T47D (cell line): ENCODE results near the gene GUCY1A2.

Source experiments
- DNase-seq, 2 experiments: peaks; one replicate each; pipeline versions ENCODE4 v3.0.0 to v3.0.0-alpha.2; 2011 to 2012; ENCODE audit warnings: low read depth in 1 of 2, low spot score in 1 of 2
- JUND ChIP-seq: IDR thresholded peaks from 2 replicates; pipeline ENCODE4 v1.6.1; 2012; ENCODE audit warnings: low read depth
- in situ Hi-C: cut with HindIII; loops from 2 replicates; pipeline ENCODE4 v1.10.0; 2016; ENCODE audit warnings: low sequenced_read_pairs, low pct_unique_long_range_greater_than_20kb

Gene GUCY1A2

DNA sequence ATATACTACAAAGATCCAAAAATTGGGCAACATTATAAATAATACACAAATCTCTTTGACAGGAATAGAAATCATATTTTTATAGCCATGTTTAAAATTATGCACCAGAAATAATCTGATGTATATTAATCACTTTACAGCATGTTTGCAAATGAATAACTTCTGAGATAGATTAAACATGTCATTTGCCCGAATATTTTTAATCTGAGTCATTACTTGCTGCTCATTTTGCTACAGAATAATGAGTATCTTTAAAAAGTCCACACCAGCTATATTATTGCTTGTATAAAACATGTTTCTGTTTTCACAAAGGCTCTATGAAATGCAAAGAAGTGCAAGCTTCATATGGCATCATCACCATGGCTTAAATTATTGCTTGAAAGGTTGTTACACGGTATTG, 336.8 kb downstream of the GUCY1A2 start:
- no peak for DNase-seq
- TF ChIP-seq JUND = no peak
- in situ Hi-C loops = no loop called here

- in situ Hi-C loops = no loop called here
- no peak for TF ChIP-seq JUND
- DNase-seq = no peak
Measured at GRCh38 chr11:106679581-106679980, 338.7 kb downstream of the GUCY1A2 start.

DNA sequence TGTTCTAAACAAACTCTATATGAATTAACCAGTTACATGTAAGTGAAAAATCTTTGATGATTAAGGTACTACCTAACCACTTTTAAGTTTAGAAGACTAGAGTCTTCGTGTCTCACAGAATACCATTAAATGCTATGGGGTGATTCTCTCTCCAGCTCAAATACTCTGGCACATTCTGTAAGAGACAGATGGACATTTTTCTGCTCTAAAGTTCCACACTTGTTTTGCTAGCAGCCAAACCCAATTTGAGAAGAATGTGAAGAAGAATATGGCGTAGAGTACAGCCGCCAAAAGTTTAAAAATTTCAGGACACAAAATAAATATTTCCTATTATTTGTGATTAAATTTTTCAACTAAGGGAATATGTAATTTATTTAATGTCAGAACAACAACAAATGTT, 339.1 kb downstream of the GUCY1A2 start:
- in situ Hi-C loops = no loop called here
- DNase-seq = no peak
- TF ChIP-seq JUND = no peak

DNA sequence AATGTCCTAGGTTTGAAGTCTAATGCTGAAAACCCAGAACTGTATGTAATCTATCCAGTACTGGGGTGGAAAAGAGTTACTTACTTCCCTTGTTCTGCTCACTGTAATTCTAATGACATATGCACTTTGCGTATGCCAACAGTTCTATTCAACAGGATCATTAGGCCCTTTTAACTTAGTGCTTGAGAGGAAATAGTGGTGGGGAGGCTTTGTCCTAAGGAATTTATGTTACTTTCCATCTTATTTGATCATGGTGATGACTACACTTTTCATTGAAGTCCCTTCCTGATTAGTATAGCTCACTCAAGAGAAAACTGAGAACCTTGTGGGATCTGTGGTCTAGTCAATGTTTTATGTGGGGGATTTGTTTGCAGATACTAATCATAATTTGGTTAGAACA, 348.2 kb downstream of the GUCY1A2 start:
- no peak for TF ChIP-seq JUND
- in situ Hi-C loops = no loop called here
- DNase-seq = no peak

DNA sequence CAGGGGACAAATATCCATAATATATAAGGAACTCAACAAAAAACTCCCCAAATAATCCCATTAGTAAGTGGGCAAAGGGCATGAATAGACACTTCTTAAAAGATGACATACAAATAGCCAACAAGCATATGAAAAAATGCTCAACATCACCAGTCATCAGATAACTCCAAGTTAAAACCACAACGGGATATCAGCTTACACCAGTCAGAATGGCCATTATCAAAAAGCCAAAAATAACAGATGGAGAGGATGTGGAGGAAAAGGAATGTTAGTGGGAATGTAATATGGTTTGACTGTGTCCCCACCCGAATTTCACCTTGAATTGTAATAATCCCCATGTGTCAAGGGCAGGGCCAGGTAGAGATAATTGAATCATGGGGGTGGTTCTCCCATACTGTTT, 350.1 kb downstream of the GUCY1A2 start:
- no peak for DNase-seq
- in situ Hi-C loops = no loop called here
- TF ChIP-seq JUND = no peak

GRCh38 chr11:106656646-106657045, 361.6 kb downstream of the GUCY1A2 start:
- TF ChIP-seq JUND = no peak
- DNase-seq = no peak
- in situ Hi-C loops = no loop called here

GRCh38 chr11:106644824-106645223, 373.5 kb downstream of the GUCY1A2 start:
- in situ Hi-C loops = no loop called here
- TF ChIP-seq JUND = no peak
- peak in 1 of 2 experiments; percentile 52 for DNase-seq

GRCh38 chr11:106642331-106642730, 375.9 kb downstream of the GUCY1A2 start:
- TF ChIP-seq JUND = no peak
- in situ Hi-C loops = no loop called here
- DNase-seq = no peak

DNA sequence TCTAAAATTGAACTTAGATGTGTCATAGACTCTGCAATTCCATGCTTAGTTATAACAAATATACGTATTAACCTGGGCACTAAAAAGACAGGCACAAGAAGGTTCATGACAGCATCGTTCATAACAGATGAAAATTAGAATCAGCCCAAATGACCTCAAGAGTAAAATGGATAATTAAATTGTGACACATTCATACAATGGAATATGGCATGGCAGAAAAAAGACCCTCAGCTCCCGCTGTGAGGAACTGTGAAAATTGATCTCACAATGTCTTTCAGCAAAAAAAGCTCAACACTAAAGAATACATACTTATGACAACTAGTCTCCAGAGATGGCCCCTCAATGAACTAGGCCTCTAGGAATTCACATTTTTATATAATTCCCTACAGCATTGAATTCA, 386.0 kb downstream of the GUCY1A2 start:
- in situ Hi-C loops = no loop called here
- DNase-seq = no peak
- no peak for TF ChIP-seq JUND

- no peak for DNase-seq
- no peak for TF ChIP-seq JUND
- in situ Hi-C loops = no loop called here
Measured at GRCh38 chr11:106627694-106628093, 390.6 kb downstream of the GUCY1A2 start.

GRCh38 chr11:106625566-106625965, 392.7 kb downstream of the GUCY1A2 start:
- no peak for DNase-seq
- in situ Hi-C loops = no loop called here
- no peak for TF ChIP-seq JUND

- no peak for DNase-seq
- no peak for TF ChIP-seq JUND
- in situ Hi-C loops = no loop called here
Measured at GRCh38 chr11:106624377-106624776, 393.9 kb downstream of the GUCY1A2 start.
